ENCODE results near the gene SASH3. TPM values are rescaled to one million over a fixed set of nuclear protein-coding genes. Genes with fewer than 3 reads are reported as not detected.
A peak's percentile ranks its signal among the peaks of the same experiment; 100 is the strongest.

The SASH3 gene
- total RNA-seq, 1 donor, result not detected

- no peak for TF ChIP-seq CTCF (IDR thresholded peaks at IDR 0.05; ENCODE audit: insufficient read depth, low read depth, low read length)
- DNase-seq (ENCODE audit: low read depth), result no peak
- H3K4me3 ChIP-seq (ENCODE audit: low read depth, low read length), result no peak overlapping the region
These were observed 16.1 kb upstream of the SASH3 start for GRCh38 chrX:129763666-129764065.

GRCh38 chrX:129768186-129768585 is 11.6 kb upstream of the SASH3 start:
- TF ChIP-seq CTCF (IDR thresholded peaks at IDR 0.05; ENCODE audit: insufficient read depth, low read depth, low read length), result no peak

GRCh38 chrX:129768586-129769466 is 10.9 kb upstream of the SASH3 start:
- DNase-seq (ENCODE audit: low read depth), result peak; percentile 44
- no peak for TF ChIP-seq CTCF (IDR thresholded peaks at IDR 0.05; ENCODE audit: insufficient read depth, low read depth, low read length)
- no peak overlapping the region for H3K4me3 ChIP-seq (ENCODE audit: low read depth, low read length)

More at GRCh38 chrX:129768186-129768585, 11.6 kb upstream of the SASH3 start:
- no peak for DNase-seq (ENCODE audit: low read depth)
- H3K4me3 ChIP-seq (ENCODE audit: low read depth, low read length), result no peak overlapping the region

GRCh38 chrX:129769467-129770154 is 10.1 kb upstream of the SASH3 start:
- no peak for TF ChIP-seq CTCF (IDR thresholded peaks at IDR 0.05; ENCODE audit: insufficient read depth, low read depth, low read length)
- no peak overlapping the region for H3K4me3 ChIP-seq (ENCODE audit: low read depth, low read length)
- DNase-seq (ENCODE audit: low read depth), result no peak

GRCh38 chrX:129771266-129771995 is 8.3 kb upstream of the SASH3 start:
- H3K4me3 ChIP-seq (ENCODE audit: low read depth, low read length), result no peak overlapping the region
- DNase-seq (ENCODE audit: low read depth), result no peak
- TF ChIP-seq CTCF (IDR thresholded peaks at IDR 0.05; ENCODE audit: insufficient read depth, low read depth, low read length), result no peak

- DNase-seq (ENCODE audit: low read depth), result no peak
- H3K4me3 ChIP-seq (ENCODE audit: low read depth, low read length), result no peak overlapping the region
- TF ChIP-seq CTCF (IDR thresholded peaks at IDR 0.05; ENCODE audit: insufficient read depth, low read depth, low read length), result no peak
These were observed 6.8 kb upstream of the SASH3 start for GRCh38 chrX:129772796-129773431.
